Activated T-helper 9 cell treated with anti-CD3 and anti-CD28 coated beads, Interleukin-2, amount 50 U/mL, for 16 hours (primary cell): ENCODE results near the gene NPFF.
"Not testable (repeated sequence)": the region's sequence is repeated elsewhere in the genome, so short reads cannot be mapped to it uniquely, and the experiment has no call there.

ENCODE experiments used
- DNase-seq: peaks from one replicate; pipeline ENCODE4 v3.0.0-alpha.2; 2020; ENCODE audit warnings: low read depth

Gene NPFF

GRCh38 chr12:53495903-53496751 is 11.2 kb downstream of the NPFF start:
- DNase-seq: no peak

- DNase-seq: no peak
Observed at GRCh38 chr12:53493610-53494391, 13.5 kb downstream of the NPFF start.

GRCh38 chr12:53492830-53493609 is 14.3 kb downstream of the NPFF start:
- DNase-seq: peak; percentile 84

GRCh38 chr12:53492188-53492587 is 15.1 kb downstream of the NPFF start:
- no peak for DNase-seq

GRCh38 chr12:53489242-53489864 is 17.9 kb downstream of the NPFF start:
- no peak for DNase-seq

- no peak for DNase-seq
Observed at GRCh38 chr12:53486736-53487487, 20.4 kb downstream of the NPFF start.

GRCh38 chr12:53485955-53486735 is 21.1 kb downstream of the NPFF start:
- no peak for DNase-seq

- DNase-seq: no peak
Observed at GRCh38 chr12:53484686-53485575, 22.4 kb downstream of the NPFF start.

- DNase-seq: no peak
Observed at GRCh38 chr12:53483979-53484377, 23.3 kb downstream of the NPFF start.

GRCh38 chr12:53483225-53483978 is 23.9 kb downstream of the NPFF start:
- no peak for DNase-seq

- DNase-seq: no peak
Observed at GRCh38 chr12:53482626-53483168, 24.6 kb downstream of the NPFF start.

GRCh38 chr12:53481939-53482586 is 25.2 kb downstream of the NPFF start:
- no peak for DNase-seq

GRCh38 chr12:53481458-53481857 is 25.8 kb downstream of the NPFF start:
- not testable (repeated sequence) for DNase-seq

GRCh38 chr12:53480491-53481442 is 26.5 kb downstream of the NPFF start:
- DNase-seq: no peak

- no peak for DNase-seq
Observed at GRCh38 chr12:53479331-53479730, 28.0 kb downstream of the NPFF start.

GRCh38 chr12:53478865-53479264 is 28.4 kb downstream of the NPFF start:
- DNase-seq: no peak

GRCh38 chr12:53476769-53477209 is 30.5 kb downstream of the NPFF start:
- no peak for DNase-seq
